ENCODE results near the gene MMEL1.

MMEL1 gene

DNA sequence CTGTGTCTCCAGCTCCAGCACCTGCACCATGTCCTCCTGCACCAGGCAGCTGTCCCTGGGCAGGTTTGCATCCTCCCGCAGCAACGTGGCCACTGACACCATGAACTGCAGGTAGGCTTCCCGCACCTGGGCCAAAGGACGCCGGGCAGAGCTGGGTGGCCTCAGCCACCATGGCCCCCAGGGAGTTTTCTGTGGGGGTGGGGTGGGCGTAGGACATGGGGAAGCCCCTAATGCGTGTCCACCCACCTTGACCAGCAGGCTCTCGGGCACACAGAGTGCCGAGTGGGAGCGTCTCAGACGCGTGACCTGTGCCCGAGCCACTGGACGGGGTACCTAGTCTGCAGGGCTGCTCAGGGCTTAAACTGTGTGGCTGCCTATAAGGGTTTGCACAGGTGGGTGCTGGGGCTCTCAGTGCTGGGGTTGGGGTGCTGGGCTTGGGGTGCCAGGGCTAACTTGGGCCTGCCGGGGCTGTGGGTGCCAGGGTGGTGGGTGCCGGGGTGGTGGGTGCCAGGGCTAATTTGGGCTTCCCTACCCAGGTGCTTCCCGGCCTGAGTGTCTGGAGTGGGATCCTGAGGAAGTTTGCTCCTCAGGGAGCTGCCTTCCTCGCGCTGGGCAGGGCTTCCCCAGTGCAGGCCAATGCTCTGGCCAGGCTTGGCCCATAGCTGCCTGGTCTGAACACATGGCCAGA lies 28.5 kb downstream of the MMEL1 start:
- DNase-seq, result no peak

DNA sequence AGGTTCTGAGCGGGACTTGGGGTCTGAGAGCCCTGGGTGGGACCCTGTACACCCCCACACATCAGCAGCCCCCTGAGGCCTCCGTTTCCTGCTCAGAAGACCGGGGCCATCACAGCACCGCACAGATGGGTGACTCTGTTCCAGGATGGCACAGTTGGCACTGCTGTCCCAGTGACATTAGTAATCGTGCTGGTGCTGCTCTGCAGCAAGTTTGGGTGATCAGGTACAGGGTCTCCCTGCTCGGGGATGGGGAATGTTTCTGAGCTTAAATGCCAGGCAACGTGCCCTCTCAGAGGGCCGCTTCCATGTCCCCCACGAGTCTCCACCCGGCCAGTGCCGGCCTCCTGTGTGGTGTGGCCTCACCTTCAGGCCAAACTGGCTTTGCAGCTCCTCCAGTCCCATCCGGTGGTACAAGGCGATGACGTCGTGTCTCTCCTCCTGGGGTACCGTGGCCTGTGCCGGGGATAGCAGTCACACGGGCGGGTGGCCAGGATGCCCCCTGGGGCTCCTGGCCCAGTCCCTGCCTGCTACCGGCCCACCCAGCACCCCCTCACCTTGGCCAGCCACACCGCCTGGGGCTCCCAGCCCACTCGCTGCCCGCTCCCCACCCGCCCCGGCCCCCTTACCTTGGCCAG lies 29.2 kb downstream of the MMEL1 start:
- no peak for DNase-seq

DNA sequence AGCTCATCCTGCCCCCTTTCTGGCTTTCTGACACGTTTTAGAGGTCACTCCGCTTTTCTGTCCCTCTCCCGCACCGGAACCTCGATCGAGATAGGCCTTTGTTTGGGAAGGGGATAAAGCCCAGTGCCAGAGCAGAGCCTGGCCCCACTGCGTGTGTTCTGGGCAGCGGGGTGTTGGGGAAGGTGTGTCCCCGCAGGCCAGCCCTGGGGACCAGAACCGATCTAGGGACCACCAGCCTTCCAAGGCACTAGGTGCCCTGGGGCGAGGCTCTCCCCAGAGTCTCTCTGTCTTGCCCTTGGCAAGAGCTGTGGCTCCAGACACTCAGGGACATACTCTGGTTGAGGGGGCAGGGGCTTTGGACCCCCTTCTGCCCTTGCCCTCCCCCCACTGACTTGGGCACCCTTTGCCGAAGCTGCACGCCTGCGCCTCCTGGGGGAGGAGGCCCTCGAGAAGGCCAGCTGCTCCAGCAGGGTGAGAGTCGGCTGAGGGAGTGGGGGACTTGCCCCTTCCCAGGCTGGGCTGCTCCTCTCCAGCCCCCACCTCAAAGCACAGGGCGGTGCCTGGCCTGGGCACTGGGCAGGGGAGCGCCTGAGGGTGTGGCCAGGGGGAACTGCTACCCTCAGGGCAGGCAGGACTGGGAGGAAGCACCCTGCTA lies 29.8 kb downstream of the MMEL1 start:
- DNase-seq, result no peak

DNA sequence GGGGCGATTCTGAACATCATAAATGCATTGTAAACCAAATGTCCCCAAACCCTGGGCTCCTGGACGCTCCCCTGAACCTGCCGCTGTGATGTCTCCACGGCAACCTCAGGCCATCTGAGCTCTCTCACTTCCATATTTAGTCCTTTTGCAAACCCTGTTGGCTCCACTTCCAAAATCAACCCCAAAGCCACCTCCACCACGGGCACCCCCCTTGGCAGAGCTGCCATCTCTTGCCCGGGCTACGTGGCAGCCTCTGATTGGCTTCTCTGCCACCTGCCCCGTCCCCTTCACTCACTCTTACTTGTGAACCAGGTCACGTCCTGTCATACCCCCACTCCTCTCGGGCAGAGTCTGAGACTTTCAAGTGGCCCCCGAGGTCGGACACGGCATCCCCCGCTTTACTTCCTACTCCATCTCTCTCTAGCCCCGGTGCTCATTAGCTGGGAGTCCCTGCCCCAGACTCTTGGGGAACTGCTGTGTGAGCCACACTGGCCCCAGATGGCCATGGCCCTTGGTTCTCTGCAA lies 30.4 kb downstream of the MMEL1 start:
- no peak for DNase-seq

DNA sequence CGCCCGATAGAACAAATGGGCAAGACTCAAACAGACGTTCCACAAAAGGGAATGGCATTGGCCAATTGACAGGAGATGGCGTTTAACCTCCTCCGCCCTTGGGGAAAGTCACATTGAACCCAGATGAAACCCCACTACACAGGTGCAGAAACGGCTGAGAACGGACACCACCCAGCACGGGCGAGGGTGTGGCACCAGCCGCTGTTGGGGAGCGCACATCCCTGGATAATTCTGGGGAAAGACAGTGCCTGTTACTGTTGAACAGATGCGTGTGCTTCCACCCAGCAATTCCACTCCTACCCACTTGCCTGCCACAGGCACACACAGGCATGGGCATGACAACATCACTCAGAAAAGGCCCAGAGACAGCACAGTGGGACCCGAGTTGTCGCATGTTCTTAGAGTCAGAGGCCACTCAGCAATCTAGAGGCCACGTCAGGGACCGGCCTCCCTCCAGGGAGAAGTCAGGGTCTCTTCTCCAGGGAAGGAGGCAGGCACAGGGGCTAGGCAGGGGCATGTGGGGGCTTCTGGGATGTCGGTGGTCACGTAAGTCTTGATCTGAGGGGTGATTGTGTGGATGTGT lies 31.0 kb downstream of the MMEL1 start:
- no peak for DNase-seq

DNA sequence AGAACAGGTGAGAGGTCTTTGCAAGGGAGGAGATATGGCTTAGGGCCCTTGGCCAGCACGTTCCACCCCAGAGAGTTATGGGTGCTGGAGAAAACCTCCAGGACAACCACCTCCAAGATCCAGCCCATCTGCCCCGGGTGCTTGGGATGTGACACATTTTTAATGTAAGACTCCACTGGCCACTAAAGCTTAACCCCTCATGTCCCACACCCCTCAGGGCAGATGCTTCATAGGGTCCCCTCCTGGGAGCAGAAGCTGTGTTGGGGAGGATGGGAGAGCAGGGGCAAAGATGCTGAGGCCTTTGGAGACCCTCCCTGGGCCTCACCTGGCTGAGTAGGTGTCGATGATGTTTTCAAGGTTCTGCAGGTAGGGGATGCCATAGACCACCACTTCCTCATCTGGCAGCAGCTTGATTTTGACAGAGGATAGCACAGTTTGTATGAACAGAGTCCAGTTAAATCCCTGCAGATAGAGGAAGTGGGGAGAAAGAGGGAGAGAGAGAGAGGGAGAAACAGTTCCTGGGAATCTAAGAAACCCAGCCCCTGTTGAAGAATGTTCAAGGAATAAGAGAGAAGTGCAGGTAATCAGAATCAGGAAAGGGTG lies 34.4 kb downstream of the MMEL1 start:
- no peak for DNase-seq

DNA sequence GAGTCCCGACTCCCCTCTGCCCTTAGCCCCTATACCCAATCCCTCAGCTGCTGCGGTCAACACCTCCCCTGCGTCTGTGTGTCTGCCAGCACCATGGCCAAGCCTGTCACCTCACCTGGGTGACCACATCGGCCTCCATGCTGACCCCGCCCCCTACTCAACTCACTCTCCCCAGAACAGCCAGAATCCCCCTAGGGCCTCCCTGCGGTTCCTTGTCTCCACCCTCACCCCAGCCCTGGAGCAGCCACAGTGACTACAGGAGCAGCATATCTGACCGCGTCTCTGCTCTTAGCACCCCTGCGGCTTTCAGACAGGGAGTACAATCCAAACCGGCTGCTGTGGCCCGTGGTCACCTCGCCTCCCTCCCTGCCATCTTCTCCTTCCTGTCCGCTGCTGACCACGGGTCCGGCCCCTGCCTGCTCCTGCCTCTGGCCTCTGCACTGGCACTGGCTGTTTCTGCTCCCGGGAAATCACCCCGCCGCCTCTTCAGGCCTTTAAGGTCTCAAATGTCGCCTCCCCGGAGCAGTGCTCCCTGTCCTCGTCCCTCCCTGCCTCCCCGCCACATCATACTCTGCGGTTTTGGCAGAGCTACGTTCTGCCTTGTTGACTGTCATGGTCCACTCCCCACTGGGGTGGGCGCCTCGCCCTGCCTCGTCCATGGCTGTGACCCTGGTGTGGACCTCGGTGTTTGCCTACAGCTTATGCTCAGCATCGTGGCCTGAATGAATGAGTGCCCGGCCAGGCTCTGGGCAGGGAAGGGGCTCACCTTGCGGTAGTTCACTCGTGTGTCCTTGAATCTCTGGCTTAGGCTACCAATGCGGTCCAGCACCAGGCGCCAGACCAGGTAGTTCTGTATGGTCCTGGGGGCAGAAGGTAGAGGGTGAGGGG lies 35.1 kb downstream of the MMEL1 start:
- DNase-seq, result no peak

DNA sequence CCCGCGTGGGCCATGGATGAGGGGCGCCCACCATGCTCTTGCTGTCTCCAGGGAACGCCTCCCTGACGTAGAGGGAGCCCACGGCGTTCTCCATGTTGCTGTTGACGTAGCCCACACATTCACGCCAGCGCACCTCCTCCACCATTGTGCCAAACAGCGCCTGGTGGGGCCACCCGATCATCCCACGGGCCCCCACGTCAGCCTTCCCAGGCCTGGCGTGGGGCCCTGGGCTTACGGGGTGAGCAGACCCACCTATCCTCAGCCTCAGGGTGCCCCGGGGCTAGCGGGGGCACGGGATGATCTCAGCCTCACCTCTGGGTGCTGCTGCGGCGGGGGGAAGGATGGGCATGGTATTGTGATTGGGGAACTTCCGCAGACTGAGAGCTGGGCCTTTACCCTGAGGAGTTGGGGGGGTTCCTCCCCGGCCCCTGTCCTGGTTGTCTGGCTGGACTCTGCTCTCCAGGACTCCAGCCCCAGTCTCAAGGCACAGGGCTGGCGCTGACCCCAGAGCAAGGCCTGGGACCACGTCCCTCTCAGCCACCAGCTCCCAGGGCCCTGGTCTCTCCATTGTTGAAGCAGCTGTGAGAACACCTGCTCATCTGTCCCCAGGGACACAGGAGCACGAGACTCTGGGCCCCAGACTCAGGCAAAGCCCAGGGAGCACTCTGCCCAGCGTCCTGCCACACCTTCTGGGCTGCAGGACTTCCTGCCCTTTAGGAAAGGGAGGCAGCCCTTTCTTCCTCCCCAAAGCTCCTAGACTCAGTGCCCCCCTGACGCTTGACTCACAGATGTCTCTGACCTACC lies 36.1 kb downstream of the MMEL1 start:
- DNase-seq, result no peak

DNA sequence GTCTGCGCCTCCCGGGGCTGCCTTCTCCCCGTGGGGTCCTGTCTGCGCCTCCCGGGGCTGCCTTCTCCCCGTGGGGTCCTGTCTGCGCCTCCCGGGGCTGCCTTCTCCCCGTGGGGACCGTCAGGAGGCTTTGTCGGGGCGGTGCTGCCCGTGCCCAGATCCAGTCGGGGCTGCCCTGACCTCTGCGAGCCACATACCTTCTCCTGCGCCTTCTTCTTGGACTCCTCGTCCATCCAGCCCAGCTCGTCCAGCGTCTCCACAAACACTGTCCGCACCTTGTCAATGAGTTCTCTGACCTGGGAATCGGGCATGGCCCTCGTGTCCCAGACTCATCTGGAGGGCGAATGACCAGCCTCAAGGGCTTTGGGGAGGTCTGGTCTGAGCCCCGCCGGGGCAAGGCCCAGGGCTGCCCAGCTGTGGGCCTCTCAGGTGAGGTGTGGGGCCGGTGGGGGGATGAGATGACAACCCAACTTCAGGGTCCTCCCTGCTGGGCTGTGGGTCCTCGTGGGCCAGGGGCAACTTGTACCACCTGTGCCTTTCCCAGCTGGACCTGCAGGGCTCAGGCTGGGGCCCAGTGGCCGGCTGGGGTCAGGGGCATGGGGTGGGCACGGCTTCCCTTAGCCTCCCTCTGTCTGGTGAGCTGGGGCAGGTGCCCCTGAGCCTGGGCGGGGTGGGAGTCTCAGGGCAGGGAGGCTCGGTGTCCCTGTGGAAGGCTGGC lies 36.8 kb downstream of the MMEL1 start:
- no peak for DNase-seq

DNA sequence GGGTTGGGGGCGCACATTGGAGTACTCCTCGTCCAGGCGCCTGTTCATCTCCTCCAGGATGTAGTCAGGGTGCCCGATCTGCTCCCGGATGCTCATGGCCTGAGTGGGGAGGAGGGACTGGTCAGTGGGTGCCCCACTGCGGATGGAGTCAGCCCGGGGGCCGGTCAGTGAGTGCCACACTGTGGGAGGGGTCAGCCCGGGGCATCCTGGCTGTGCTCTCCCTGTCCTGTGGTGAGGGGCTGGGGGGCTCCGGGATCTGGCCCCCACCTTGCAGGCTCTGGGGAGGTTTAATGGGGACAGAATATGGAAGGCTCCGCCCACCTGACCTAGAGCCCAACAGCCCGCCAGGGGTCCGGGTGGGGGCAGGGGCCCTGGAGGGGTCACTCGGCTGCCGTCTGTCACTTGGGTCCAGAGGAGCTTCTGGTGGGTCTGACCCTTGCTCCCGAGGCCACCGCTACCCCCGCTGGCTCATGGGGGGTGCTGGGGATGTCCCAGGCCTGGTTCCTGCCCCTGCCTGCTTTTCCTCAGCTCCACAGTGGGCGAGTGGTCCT lies 37.5 kb downstream of the MMEL1 start:
- no peak for DNase-seq

DNA sequence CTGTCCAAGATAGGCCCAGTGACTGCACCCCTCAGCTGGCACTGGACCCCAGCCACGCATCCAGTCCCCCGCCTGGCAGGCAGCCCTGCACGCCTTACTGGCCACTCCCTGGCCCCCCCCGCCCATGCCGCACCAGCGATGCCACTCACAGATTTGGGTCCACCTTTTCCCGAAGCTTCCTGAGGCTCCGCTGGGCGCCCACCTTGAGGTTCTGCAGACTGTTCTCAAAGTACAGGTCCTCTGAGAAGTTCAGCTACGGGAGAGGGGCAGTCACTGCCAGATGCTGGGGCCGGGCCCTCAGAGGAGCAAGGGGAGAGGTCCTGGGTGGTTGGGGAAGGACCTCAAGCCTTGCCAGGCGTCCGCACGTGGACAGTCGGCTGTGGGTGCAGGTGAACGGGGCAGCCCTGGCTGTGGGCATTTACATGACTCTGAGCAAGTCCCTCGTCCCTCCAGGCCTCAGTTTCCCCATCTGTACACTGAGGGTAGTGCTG lies 38.1 kb downstream of the MMEL1 start:
- DNase-seq, result no peak

DNA sequence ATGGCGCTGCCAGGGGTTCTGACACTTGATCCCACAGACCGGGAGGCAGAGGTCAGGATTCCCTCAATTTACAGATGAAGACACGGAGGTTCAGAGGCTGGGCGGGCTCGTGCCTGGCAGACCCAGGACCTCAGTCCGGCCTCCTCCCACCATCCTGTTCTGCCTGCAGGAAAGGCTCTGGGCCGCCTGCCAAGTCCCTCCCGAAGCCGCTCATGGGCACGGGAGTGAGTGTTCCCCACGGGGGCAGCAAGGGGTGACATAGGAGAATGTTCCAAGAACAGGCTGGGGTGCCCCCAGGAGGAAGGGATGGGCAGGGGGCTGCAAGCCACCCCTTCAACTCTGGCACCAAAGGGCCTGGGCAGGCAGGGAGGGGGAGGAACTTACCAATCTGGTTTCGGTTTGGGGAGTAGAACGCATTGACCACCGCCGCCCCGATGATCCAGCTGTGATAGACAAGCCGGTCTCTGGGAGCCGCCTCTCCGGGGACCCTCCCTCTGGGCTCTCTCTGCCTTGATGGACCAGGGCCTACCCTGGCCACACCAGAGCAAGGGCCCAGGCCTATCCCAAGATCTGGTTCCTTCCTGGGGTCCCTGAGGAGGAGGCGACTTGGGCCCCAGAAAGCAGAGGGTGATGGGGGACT lies 38.7 kb downstream of the MMEL1 start:
- DNase-seq, result no peak

DNA sequence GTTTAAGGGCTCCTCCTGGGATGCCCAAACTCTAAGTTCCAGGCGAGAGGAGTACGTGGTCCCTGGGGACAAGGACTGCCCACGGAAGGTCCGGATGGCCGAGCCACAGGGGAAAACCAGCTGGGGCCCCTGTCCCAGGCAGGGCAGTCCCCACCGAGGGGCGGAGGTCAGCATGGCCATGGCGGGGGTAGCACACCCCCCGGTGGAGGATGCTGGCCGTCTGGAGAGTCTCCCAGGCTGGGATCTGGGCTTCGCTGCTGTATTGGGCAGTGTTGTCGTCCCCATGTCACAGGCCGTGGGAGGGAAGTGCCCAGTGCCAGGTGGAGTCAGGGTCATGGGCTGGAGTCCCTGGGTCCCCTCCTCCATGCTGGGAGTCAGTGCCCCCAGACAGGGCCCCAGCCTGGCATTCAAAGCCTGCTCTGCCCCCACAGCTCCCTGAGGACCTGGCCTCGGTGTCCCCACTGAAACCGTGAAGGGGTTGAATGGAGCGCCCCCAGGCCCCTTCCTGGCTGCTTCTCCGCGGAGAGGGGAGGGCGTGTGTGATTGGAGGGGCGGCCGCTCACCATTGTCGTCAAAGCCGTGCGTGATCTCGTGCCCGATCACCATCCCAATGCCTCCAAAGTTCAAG lies 39.5 kb downstream of the MMEL1 start:
- no peak for DNase-seq

DNA sequence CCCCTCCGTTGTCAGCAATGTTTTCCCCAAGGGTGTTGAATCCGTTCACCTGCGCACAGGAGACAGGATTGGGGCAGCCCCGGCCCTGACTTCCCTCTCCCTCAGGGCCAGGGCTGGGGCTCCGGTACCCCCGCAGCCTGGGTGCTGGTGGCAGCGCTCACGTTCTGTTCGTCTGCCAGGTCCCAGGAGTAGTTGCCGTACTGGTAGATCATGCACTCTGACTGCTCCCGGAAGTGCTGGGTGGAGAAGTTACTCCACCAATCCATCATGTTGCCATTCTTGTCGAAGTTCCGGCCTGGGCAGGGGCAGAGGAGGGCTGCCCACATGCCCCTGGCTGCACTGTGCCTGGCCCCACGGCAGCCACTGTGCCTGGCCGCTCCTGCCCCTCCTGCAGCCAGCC lies 40.1 kb downstream of the MMEL1 start:
- DNase-seq, result no peak

DNA sequence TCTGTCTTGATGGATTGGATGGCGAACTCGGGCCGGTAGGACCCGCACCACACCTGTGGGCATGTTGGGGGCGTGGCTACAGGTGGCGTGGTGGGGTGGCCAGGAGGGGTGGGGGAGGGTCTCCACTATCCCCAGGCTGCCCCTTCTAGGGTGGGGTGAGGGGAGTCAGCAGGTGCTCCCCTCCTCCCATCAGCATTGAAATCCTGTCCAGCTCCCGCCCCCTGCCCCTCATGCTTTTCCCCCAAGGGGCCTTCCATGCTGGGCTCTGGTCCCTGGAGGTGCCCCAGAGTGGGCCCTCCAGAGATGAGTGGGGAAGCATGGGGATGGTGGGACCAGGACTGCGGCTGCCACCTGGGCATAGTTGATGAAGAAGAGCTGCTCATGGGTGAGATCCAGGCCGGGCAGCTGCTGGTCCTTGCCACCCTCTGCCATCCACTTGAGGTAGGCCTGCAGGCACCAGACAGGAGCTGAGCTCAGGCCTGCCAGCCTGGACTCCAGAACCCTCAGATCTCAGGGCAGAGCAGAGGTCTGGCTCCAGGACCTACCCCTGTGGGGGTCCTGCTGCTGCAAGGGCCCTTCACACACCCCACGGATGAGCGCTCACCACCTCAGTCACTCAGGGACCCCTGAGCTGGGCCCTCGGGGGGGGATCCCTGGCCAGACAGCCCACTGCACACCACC lies 41.1 kb downstream of the MMEL1 start:
- DNase-seq, result no peak

DNA sequence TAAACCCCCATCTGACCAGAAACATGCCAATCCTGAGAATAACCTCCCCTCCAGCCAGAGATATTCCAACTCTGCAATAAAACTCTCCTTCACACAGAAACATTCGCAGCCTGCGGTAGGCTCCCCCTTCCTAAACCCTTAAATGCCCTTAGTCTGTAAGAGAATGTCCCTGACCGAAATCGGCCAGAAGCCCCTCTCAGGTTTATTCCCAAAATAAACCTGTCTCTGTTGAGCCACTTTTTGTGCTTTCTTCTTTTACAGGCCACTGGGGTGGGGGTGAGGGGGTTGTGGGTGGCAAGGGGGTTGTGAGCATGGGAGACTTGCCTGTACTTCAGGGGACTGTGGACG lies 41.6 kb downstream of the MMEL1 start:
- DNase-seq, result no peak

DNA sequence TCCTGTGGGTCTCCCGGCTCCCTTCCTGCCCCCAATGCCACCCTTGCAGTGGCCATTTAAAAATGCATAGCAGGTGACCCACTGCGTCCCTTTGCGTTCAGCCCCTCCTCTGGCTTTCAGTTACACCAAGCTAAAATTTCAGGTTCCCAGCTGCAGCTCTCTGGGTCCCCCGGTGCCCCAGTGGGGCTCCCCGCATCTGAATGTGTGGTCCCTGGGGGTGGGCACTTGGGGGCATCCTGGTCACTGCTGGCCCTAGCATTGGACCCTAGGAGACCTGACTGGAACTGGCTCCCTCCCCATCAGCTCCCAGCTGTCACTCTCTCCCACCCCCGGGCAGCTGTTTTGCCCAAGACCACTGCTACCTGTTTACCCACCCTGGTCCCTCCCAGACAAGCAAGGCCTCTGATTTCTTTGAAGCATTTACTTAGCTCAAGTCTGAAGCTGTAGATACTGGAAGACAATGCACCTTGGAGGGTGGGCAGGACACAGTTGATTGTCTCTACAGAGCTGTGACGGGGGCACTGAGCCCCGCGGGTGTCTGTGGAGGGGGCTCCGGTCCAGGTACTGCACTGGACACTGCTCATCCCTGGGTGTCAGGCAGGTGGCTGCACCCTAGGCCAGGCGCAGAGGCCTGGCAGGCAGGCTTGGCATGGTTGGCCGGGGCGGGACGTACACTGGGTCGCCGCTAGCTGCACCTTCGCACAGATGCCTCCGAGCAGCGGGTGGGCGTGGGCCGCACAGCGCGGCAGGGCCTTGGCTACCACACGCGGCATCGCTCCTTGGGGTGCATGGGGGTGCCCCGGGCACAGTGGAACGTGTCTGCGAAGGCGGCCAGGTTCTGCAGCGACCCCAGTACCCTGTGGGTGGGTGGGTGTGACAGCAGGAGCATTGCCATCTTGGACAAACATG lies 42.3 kb downstream of the MMEL1 start:
- no peak for DNase-seq
